ENCODE results near the gene SSC4D.
"Not testable (repeated sequence)": the region's sequence is repeated elsewhere in the genome, so short reads cannot be mapped to it uniquely, and the experiment has no call there.

SSC4D gene

DNA sequence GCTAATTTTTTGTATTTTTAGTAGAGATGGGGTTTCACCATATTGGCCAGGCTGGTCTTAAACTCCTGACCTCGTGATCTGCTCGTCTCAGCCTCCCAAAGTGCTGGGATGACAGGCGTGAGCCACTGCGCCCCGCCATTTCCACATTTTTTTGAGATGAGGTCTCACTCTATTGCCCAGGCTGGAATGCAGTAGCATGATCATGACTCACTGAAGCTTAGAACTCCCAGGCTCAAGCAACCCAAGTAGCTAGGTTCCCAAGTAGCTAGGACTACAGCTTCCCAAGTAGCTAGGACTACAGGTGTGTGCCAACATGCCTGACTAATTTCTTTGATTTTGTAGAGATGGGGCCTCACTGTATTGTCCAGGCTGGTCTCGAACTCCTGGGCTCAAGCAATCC, 11.6 kb upstream of the SSC4D start:
- DNase-seq (ENCODE audit: low spot score), result not testable (repeated sequence)

DNA sequence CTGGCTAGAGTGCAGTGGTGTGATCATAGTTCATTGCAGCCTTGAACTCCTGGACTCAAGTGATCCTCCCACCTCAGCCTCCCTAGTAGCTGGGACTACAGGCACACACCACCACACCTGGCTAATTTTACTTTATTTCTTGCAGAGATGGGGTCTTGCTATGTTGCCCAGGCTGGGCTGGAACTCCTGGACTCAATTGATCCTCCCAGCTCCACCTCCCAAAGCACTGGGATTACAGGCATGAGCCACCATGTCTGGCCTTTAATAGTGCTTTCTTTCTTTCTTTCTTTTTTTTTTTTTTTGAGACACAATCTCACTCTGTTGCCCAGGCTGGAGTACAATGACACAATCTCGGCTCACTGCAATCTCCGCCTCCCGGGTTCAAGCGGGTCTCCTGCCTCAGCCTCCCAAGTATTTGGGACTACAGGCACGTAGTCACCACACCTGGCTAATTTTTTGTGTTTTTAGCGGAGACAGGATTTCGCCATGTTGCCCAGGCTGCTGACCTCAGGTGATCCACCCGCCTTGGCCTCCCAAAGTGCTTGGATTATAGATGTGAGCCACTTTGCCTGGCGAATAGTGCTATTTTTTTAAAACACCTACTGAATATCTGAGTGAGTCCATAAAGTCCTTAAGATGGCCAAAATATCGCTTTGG, 8.3 kb upstream of the SSC4D start:
- not testable (repeated sequence) for DNase-seq (ENCODE audit: low spot score)

- DNase-seq (ENCODE audit: low spot score), result no peak
Measured at GRCh38 chr7:76412249-76412648, 2.8 kb upstream of the SSC4D start.

- DNase-seq (ENCODE audit: low spot score), result no peak
Measured at GRCh38 chr7:76411626-76412025, 2.1 kb upstream of the SSC4D start.

- DNase-seq (ENCODE audit: low spot score), result no peak
Measured at GRCh38 chr7:76408121-76408560, 1.4 kb downstream of the SSC4D start.

- no peak for DNase-seq (ENCODE audit: low spot score)
Measured at GRCh38 chr7:76407718-76408117, 1.8 kb downstream of the SSC4D start.

GRCh38 chr7:76405738-76406137, 3.8 kb downstream of the SSC4D start:
- no peak for DNase-seq (ENCODE audit: low spot score)

DNA sequence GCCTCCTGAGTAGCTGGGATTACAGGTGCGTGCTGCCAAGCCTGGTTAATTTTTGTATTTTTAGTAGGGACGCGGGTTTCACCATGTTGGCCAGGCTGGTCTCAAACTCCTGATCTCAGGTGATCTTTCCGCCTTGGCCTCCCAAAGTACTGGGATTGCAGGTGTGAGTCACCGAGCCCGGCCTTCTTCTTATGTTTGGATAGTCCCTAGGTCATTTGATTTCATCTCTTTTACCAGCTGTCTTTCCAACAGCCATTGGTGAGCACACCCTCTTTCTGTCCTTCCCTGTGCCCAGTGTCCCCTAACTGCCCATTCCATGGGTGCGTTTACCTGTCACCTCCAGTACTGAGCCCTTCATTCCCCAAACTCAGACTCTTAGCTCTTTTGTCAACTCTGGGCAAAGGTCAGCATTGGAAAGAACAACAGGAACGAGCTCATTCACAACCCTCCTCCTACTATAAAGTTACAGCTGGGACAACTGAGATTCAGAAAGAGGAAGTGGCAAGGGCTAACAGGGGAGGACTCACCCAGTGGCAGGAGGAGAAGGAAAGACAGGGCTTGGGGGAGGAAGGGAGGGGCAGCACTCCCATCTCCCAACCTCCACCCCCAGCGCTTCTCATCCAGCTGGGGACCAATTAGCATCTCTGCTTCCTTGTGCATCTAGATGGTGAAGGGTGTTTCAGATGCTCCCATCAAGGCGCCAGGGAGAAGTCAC, 5.6 kb downstream of the SSC4D start:
- no peak for DNase-seq (ENCODE audit: low spot score)

DNA sequence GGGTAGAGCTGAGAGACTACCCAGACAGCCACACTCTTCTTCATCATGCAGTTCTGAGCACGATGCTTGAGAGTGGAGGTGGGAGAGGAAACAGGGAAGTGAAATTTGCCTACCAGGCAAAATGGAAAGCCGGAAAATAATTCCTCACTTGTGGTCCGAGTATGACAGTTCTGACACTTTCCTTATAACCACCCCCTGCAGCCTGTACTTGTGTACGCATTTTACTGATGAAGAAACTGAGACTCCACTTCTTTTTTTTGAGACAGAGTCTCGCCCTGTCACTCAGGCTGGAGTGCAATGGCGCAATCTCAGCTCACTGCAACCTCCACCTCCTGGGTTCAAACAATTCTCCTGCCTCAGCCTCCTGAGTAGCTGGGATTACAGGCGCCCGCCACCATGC, 6.4 kb downstream of the SSC4D start:
- not testable (repeated sequence) for DNase-seq (ENCODE audit: low spot score)

- no peak for DNase-seq (ENCODE audit: low spot score)
Measured at GRCh38 chr7:76400248-76400647, 9.2 kb downstream of the SSC4D start.

- peak; percentile 83 for DNase-seq (ENCODE audit: low spot score)
Measured at GRCh38 chr7:76397409-76398183, 11.9 kb downstream of the SSC4D start.

GRCh38 chr7:76396864-76397263, 12.6 kb downstream of the SSC4D start:
- DNase-seq (ENCODE audit: low spot score), result no peak

DNA sequence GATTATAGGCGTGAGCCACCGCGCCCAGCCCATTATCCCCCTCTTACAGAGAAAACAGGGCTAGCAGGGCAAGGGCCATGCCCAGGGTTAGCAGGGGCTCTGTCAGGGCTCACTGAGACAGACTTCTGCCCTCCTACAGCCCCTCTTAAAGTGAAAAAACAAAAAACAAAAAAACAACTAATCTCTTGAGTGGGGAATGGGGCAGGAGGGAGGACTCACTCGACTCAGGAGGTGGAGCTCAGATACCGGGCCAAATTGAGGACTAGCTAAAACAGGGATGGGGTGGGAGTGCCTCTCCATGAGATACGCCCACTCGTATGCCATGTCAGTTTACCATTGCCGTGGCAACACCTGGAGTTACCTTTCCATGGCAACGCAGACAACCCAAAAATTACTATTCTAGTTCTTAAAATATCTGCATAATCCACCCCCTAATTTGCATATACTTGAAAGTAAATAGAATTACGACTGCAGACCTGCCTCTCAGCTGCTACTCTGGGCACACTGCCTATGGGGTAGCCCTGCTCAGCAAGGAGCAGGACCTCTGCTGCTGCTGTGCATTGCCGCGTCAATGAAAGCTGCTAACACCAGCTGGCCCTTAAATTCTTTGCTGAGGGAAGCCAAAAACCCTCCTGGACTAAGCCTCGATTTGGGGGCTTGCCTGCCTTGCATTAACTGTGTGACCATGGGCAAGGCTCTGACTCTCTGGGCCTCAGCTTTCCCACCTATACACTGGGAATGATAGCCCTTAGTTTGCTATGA, 13.4 kb downstream of the SSC4D start:
- DNase-seq (ENCODE audit: low spot score), result no peak

DNA sequence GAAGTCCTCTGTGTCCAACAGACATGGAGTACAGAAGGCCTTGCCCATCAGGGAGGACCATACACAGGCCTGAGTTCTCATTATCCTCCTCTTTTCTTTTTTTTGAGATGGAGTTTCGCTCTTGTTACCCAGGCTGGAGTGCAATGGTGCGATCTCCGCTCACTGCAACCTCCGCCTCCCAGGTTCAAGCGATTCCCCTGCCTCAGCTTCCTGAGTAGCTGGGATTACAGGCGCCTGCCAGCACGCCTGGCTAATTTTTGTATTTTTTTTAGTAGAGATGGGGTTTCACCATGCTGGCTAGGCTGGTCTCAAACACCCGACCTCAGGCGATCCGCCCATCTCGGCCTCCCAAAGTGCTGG, 13.9 kb downstream of the SSC4D start:
- not testable (repeated sequence) for DNase-seq (ENCODE audit: low spot score)

DNA sequence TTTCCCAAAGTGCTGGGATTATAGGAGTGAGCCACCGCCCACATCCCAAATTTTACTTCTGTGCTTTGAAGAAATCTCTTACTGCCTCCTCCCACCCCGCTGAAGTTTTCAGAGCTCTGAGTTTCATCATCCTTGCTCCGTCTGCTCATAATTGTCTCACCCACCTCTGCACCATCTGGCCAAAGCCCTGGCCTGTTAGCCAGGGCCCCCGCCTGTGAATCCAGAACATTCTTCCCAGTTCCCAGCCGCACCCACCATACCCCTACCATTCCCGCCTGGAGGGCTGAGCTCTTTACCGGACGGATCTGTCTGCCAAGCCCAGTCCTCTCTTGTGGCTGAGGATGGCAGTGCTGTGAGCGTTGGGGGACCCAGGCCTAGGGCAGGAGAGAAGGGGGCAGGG, 14.5 kb downstream of the SSC4D start:
- DNase-seq (ENCODE audit: low spot score), result no peak

GRCh38 chr7:76393116-76394031, 16.1 kb downstream of the SSC4D start:
- DNase-seq (ENCODE audit: low spot score), result peak; percentile 99

GRCh38 chr7:76392531-76393115, 16.9 kb downstream of the SSC4D start:
- DNase-seq (ENCODE audit: low spot score), result no peak

- no peak for DNase-seq (ENCODE audit: low spot score)
Measured at GRCh38 chr7:76390092-76390491, 19.4 kb downstream of the SSC4D start.

DNA sequence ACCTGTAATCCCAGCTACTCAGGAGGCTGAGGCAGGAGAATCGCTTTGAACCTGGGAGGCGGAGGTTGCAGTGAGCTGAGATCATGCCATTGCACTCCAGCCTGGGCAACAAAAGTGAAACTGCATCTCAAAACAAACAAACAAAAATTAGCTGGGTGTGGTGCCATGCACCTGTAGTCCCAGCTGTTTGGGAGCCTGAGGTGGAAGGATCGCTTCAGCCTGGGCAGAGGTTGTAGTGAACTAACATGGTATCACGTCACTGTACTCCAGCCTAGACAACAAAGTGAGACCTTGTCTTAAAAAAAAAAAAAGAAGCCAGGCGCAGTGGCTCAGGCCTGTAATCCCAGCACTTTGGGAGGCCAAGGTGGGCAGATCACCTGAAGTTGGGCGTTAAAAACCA, 21.7 kb downstream of the SSC4D start:
- DNase-seq (ENCODE audit: low spot score), result not testable (repeated sequence)

- DNase-seq (ENCODE audit: low spot score), result no peak
Measured at GRCh38 chr7:76386691-76387260, 22.7 kb downstream of the SSC4D start.

All from COLO829 (cell line).